Measurements from ENCODE around the gene GINS1. TPM values are rescaled to one million over a fixed set of nuclear protein-coding genes. Genes with fewer than 3 reads are reported as not detected.

The GINS1 gene
- total and polyA plus RNA-seq, 12 donors, result 0.30 to 7.0 (median 1.2) TPM

- H3K4me3 ChIP-seq, result peak overlapping the region in 3 of 4 donors; percentile 49 to 68 (median 67)
- peak overlapping the region in 2 of 5 donors; percentile 55 to 60 for H3K27ac ChIP-seq
- no peak for DNase-seq
- intact Hi-C loops (cut with DNase I), result no loop called here
- H3K36me3 ChIP-seq (replicated peaks in 1 of 2), result no peaks in the 10 kb centered on the region
- TF ChIP-seq POLR2A (IDR thresholded peaks at IDR 0.05), result no peak
- TF ChIP-seq CTCF (IDR thresholded peaks at IDR 0.05), result no peak
- no peaks in the 10 kb centered on the region for H3K9me3 ChIP-seq (replicated peaks in 1 of 3)
- 2 to 7% (median 5%) methylated on average over 4 of the region's 4 CpGs for WGBS, 4 donors
- peaks cover 6 to 8% of the 10 kb centered on the region in 2 donors for H3K4me1 ChIP-seq (replicated peaks in 1 of 2)
- no peaks in the 10 kb centered on the region for H3K27me3 ChIP-seq
Observed at GRCh38 chr20:25408170-25408547, 686 bp downstream of the GINS1 start.

- Histone ChIP-seq H3K36me3 (replicated peaks in 1 of 2) (no peaks in the 10 kb centered on the region), H3K4me3 (no peak overlapping the region), H3K27ac (no peak overlapping the region), H3K4me1 (replicated peaks in 1 of 2) (peaks cover 6 to 8% of the 10 kb centered on the region in 2 donors), H3K9me3 (replicated peaks in 1 of 3) (no peaks in the 10 kb centered on the region), H3K27me3 (no peaks in the 10 kb centered on the region)
- 90 to 98% (median 90%) methylated on average over 5 of the region's 5 CpGs for WGBS, 4 donors
- intact Hi-C loops (cut with DNase I), result no loop called here
- no peak for DNase-seq
- TF ChIP-seq POLR2A (IDR thresholded peaks at IDR 0.05) (no peak), CTCF (IDR thresholded peaks at IDR 0.05) (no peak)
Observed at GRCh38 chr20:25408890-25409289, 1.4 kb downstream of the GINS1 start.

GRCh38 chr20:25418776-25419175 lies 11.3 kb downstream of the GINS1 start:
- no peaks in the 10 kb centered on the region for H3K9me3 ChIP-seq (replicated peaks in 1 of 3)
- H3K36me3 ChIP-seq (replicated peaks in 1 of 2), result no peaks in the 10 kb centered on the region
- intact Hi-C loops (cut with DNase I), result no loop called here
- H3K27ac ChIP-seq, result no peak overlapping the region
- H3K27me3 ChIP-seq, result no peaks in the 10 kb centered on the region
- TF ChIP-seq CTCF (IDR thresholded peaks at IDR 0.05) (no peak), POLR2A (IDR thresholded peaks at IDR 0.05) (no peak)
- no peaks in the 10 kb centered on the region for H3K4me1 ChIP-seq (replicated peaks in 1 of 2)
- 75 to 100% (median 96%) methylated on average over 1 of the region's 1 CpG for WGBS, 4 donors
- DNase-seq, result no peak
- H3K4me3 ChIP-seq, result no peak overlapping the region

- Histone ChIP-seq H3K4me1 (replicated peaks in 1 of 2) (no peaks in the 10 kb centered on the region), H3K27ac (no peak overlapping the region), H3K36me3 (replicated peaks in 1 of 2) (no peaks in the 10 kb centered on the region), H3K27me3 (no peaks in the 10 kb centered on the region), H3K9me3 (replicated peaks in 1 of 3) (no peaks in the 10 kb centered on the region), H3K4me3 (no peak overlapping the region)
- no peak for DNase-seq
- TF ChIP-seq CTCF (IDR thresholded peaks at IDR 0.05) (no peak), POLR2A (IDR thresholded peaks at IDR 0.05) (no peak)
- intact Hi-C loops (cut with DNase I), result no loop called here
Observed at GRCh38 chr20:25421102-25421501, 13.6 kb downstream of the GINS1 start.
